ENCODE measurements around the gene SOCS6. TPM values are rescaled to one million over a fixed set of nuclear protein-coding genes. Genes with fewer than 3 reads are reported as not detected.

SOCS6 gene
- total RNA-seq, 1 experiment from 2014 or later: 23.2 TPM

DNA sequence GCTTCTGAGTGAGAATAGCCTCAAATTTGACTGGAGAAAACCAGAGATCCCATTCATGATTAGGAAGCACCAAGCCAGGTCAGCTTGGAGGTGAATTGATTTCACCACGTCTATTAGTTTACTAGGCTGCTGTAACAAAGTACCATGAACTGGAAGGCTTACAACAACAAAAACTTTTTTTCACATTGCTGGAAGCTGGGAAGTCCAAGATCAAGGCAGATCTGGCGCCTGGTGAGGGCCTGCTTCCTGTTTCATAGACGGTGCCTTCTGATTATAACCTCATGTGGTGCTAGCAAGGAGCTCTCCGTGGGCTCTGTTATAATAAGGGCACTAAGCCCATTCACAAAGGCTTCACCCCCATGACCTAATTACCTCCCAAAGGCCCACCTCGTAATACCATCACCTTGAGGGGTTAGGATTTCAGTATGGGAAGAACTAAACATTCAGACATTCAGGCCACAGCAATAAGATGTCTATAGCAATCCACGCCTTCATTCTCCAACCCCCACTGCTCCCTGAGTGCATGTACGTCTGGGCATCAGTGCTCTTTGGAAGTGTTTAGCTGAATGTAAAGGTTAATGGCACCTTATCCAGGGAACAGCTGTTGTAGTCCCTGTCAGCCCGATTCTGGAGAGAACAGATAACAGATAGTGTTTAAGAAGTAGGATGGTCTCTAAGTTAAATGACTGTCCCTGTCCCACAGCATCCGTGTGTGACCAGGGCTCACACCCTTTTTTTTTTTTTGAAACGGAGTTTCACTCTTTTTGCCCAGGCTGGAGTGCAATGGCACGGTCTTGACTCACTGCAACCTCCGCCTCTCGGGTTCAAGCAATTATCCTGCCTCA is 89.2 kb downstream of the SOCS6 start:
- Histone ChIP-seq H3K9me3 (no peaks in the 10 kb centered on the region), H3K4me3 (ENCODE audit: low read depth, low read length) (no peak overlapping the region), H3K36me3 (ENCODE audit: control insufficient read depth, insufficient read depth, low read length) (no peaks in the 10 kb centered on the region), H3K4me1 (peaks cover 77% of the 10 kb centered on the region), H3K27me3 (replicated peaks; ENCODE audit: control insufficient read depth, insufficient read depth, low read length) (no peaks in the 10 kb centered on the region)
- H3K9me3 Mint-ChIP-seq (ENCODE audit: unreplicated experiment): no peaks in the 10 kb centered on the region
- BruUV-seq (replicated peaks): no TSS peak
- H3K4me3 Mint-ChIP-seq (ENCODE audit: unreplicated experiment): no peak overlapping the region
- H3K27ac Mint-ChIP-seq (ENCODE audit: unreplicated experiment): peak overlapping the region; percentile 95
- H3K4me1 Mint-ChIP-seq (ENCODE audit: low read depth, unreplicated experiment): peaks cover 28% of the 10 kb centered on the region
- H3K27me3 Mint-ChIP-seq (ENCODE audit: insufficient read depth, unreplicated experiment): no peaks in the 10 kb centered on the region
- ChIA-PET POLR2A (no interaction called here), CTCF (no interaction called here)
- no peaks in the 10 kb centered on the region for H3K36me3 Mint-ChIP-seq (ENCODE audit: insufficient read depth, unreplicated experiment)
- intact Hi-C loops (cut with micrococcal nuclease; ENCODE audit: unreplicated experiment): loop anchor here (1.0 to 5.0 kb wide), 4 partner anchors 37 to 181 kb away; no protein-coding TSS in a partner anchor
- no peak for DNase-seq
- TF ChIP-seq, protein P1, sequence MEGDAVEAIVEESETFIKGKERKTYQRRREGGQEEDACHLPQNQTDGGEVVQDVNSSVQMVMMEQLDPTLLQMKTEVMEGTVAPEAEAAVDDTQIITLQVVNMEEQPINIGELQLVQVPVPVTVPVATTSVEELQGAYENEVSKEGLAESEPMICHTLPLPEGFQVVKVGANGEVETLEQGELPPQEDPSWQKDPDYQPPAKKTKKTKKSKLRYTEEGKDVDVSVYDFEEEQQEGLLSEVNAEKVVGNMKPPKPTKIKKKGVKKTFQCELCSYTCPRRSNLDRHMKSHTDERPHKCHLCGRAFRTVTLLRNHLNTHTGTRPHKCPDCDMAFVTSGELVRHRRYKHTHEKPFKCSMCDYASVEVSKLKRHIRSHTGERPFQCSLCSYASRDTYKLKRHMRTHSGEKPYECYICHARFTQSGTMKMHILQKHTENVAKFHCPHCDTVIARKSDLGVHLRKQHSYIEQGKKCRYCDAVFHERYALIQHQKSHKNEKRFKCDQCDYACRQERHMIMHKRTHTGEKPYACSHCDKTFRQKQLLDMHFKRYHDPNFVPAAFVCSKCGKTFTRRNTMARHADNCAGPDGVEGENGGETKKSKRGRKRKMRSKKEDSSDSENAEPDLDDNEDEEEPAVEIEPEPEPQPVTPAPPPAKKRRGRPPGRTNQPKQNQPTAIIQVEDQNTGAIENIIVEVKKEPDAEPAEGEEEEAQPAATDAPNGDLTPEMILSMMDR (IDR thresholded peaks at IDR 0.05; ENCODE audit: insufficient read depth in 1 of 2, low read depth in 1 of 2, low read length in 1 of 2, severe bottlenecking in 1 of 2, unreplicated experiment in 1 of 2): no peak

Other genes with a start within 250 kb of the SOCS6 start
- 12.1 and 14.6 TPM in 2 replicates for gene RTTN, start 83.4 kb upstream of the SOCS6 start, total RNA-seq (2022)